T-helper 2 cell treated with Interferon-gamma antibody and Interleukin-4, amounts not matched to agents 5 μg/mL and 100 μg/mL, for 36 hours (primary cell): ENCODE data around the gene AHDC1.
"Not testable (repeated sequence)": the region's sequence is repeated elsewhere in the genome, so short reads cannot be mapped to it uniquely, and the experiment has no call there.

Experiments
- DNase-seq: peaks from one replicate; pipeline ENCODE4 v3.0.0; 2021; ENCODE audit warnings: low spot score
- H3K27ac Mint-ChIP-seq: one replicate; pipeline ENCODE4 v1.8.0; 2021; ENCODE audit warnings: mild to moderate bottlenecking, mixed read lengths
- H3K27me3 Mint-ChIP-seq: one replicate; pipeline ENCODE4 v1.8.0; 2021; ENCODE audit warnings: low read depth, mixed read lengths
- H3K36me3 Mint-ChIP-seq: one replicate; pipeline ENCODE4 v1.8.0; 2021; ENCODE audit warnings: low read depth, mixed read lengths
- H3K4me1 Mint-ChIP-seq: one replicate; pipeline ENCODE4 v1.8.0; 2021; ENCODE audit warnings: low read depth, mixed read lengths
- H3K4me3 Mint-ChIP-seq: one replicate; pipeline ENCODE4 v1.8.0; 2022; ENCODE audit warnings: mild to moderate bottlenecking, moderate library complexity, mixed read lengths
- H3K9me3 Mint-ChIP-seq: one replicate; pipeline ENCODE4 v1.8.0; 2021; ENCODE audit warnings: mixed read lengths

Gene AHDC1

GRCh38 chr1:27603681-27604578 lies at the start of gene AHDC1:
TSS of gene AHDC1 (minus strand) at chr1:27604144. CDS start at chr1:27552115, 52,029 bp downstream.
- H3K4me3 Mint-ChIP-seq: peak within 1 kb of the TSS; percentile 92
- DNase-seq: peak; percentile 89
- peaks cover 38% of the 10 kb centered on the region for H3K4me1 Mint-ChIP-seq
- no peaks in the 10 kb centered on the region for H3K36me3 Mint-ChIP-seq
- peak within 1 kb of the TSS; percentile 87 for H3K27ac Mint-ChIP-seq
- peaks cover 2% of the 10 kb centered on the region for H3K27me3 Mint-ChIP-seq
- H3K9me3 Mint-ChIP-seq: no peaks in the 10 kb centered on the region

DNA sequence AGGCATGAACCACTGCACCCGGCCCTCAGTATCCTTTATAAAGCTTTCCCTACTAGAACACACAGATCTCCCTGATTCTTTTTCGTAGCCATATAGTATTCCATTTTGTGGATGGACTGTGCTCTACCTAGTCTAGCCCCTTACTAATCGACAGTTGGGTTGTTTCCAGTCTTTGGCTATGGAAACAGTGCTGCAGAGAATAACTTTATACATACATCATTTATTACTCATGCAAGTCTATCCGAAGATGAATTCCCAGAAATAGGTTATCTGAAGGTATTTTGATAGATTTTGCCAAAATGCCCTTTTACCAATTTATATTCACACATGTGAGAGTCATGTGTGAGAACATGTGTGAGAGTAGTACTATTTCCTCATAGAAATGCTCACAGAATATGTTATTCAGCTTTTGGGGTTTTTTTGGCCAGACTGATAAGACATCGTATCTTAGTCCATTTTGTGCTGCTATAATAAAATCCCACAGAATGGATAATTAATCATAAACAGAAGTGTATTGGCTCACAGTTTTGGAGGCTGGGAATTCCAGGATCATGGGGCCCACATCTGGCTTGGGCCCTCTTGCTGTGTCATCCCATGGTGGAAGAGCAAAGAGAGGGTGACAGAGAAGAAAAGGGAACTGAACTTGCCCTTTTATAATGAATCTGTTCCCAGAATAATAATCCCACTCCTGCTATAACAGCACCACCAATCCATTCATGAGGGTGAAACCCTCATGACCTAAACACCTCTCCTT lies 48.3 kb upstream of the AHDC1 start:
- Mint-ChIP-seq H3K27ac (no peak overlapping the region), H3K27me3 (no peaks in the 10 kb centered on the region), H3K4me1 (peaks cover 25% of the 10 kb centered on the region)

GRCh38 chr1:27650539-27651175 lies 46.7 kb upstream of the AHDC1 start:
- H3K27ac Mint-ChIP-seq: peak overlapping the region; percentile 43
- H3K27me3 Mint-ChIP-seq: no peaks in the 10 kb centered on the region
- H3K36me3 Mint-ChIP-seq: no peaks in the 10 kb centered on the region
- no peaks in the 10 kb centered on the region for H3K9me3 Mint-ChIP-seq
- H3K4me1 Mint-ChIP-seq: peaks cover 22% of the 10 kb centered on the region
- H3K4me3 Mint-ChIP-seq: no peak overlapping the region
- DNase-seq: no peak

More for the DNA sequence above, 48.3 kb upstream of the AHDC1 start:
- H3K4me3 Mint-ChIP-seq: no peak overlapping the region
- no peaks in the 10 kb centered on the region for H3K9me3 Mint-ChIP-seq
- no peak for DNase-seq
- no peaks in the 10 kb centered on the region for H3K36me3 Mint-ChIP-seq

DNA sequence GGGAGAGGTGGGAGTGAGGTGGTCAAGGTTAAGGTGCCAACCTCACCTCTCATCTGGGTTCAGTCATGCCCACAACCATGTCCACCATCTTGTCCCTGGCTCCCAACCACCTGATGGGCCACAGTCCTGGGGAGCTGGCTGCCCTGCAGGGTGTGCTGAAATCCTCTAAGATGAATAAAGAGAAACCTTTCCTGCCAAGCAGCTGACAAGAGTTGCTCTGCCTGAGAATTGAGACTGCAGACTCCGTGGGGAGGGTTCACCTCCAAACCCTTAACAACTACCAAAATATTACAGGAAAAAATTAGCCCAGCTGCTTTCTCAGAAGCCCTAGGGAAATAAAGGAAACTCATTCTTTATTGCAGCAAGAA lies 46.2 kb upstream of the AHDC1 start:
- H3K9me3 Mint-ChIP-seq: no peaks in the 10 kb centered on the region
- no peak overlapping the region for H3K4me3 Mint-ChIP-seq

GRCh38 chr1:27649306-27649635 lies 45.3 kb upstream of the AHDC1 start:
- H3K9me3 Mint-ChIP-seq: no peaks in the 10 kb centered on the region
- no peaks in the 10 kb centered on the region for H3K27me3 Mint-ChIP-seq
- no peak for DNase-seq
- H3K4me1 Mint-ChIP-seq: peaks cover 22% of the 10 kb centered on the region
- H3K4me3 Mint-ChIP-seq: no peak overlapping the region
- H3K27ac Mint-ChIP-seq: no peak overlapping the region
- no peaks in the 10 kb centered on the region for H3K36me3 Mint-ChIP-seq

More for the DNA sequence above, 46.2 kb upstream of the AHDC1 start:
- no peak for DNase-seq
- Mint-ChIP-seq H3K27me3 (no peaks in the 10 kb centered on the region), H3K4me1 (peaks cover 21% of the 10 kb centered on the region), H3K36me3 (no peaks in the 10 kb centered on the region), H3K27ac (no peak overlapping the region)

DNA sequence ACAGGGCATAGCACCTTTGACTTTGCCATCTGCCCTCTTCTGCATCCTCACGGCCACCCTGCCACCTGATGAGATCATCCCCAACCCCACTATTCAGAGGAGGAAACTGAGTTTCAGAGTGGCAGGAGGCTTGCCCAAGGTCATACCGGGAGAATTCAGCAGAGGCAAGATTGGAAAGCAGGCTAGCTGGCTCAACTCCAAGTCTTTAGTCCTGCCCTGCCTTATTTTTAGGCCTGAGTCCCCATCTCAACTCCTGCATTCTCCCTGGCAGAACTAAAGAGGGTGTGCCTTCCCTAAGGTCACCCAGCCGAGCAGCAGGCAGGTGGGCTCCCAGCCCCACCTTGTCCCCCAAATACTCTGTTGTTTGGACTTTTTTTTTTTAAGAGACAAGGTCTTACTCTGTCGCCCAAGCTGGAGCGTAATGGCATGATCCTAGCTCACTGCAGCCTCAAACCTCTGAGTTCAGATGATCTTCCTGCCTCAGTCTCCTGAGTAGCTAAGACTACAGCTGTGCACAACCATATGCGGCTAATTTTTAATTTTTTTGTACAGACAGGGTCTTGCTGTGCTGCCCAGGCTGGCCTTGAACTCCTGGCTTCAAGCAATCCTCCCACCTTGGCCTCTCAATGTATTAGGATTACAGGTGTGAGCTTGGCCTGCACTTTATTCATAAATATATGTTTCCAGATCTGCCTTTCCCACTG lies 44.8 kb upstream of the AHDC1 start:
- no peaks in the 10 kb centered on the region for H3K36me3 Mint-ChIP-seq
- no peak overlapping the region for H3K4me3 Mint-ChIP-seq
- H3K4me1 Mint-ChIP-seq: peaks cover 26% of the 10 kb centered on the region
- H3K9me3 Mint-ChIP-seq: no peaks in the 10 kb centered on the region
- DNase-seq: no peak
- no peak overlapping the region for H3K27ac Mint-ChIP-seq
- H3K27me3 Mint-ChIP-seq: no peaks in the 10 kb centered on the region

- H3K9me3 Mint-ChIP-seq: no peaks in the 10 kb centered on the region
- DNase-seq: no peak
- no peak overlapping the region for H3K4me3 Mint-ChIP-seq
- peaks cover 30% of the 10 kb centered on the region for H3K4me1 Mint-ChIP-seq
- no peak overlapping the region for H3K27ac Mint-ChIP-seq
- no peaks in the 10 kb centered on the region for H3K36me3 Mint-ChIP-seq
- H3K27me3 Mint-ChIP-seq: no peaks in the 10 kb centered on the region
Observed at GRCh38 chr1:27647328-27647727, 43.4 kb upstream of the AHDC1 start.

- no peaks in the 10 kb centered on the region for H3K27me3 Mint-ChIP-seq
- no peak overlapping the region for H3K27ac Mint-ChIP-seq
Observed at GRCh38 chr1:27646676-27647075, 42.7 kb upstream of the AHDC1 start.

GRCh38 chr1:27645071-27645415 lies 41.1 kb upstream of the AHDC1 start:
- Mint-ChIP-seq H3K27me3 (no peaks in the 10 kb centered on the region), H3K27ac (no peak overlapping the region), H3K4me1 (peaks cover 20% of the 10 kb centered on the region), H3K9me3 (no peaks in the 10 kb centered on the region), H3K4me3 (no peak overlapping the region), H3K36me3 (no peaks in the 10 kb centered on the region)
- DNase-seq: no peak

More at GRCh38 chr1:27646676-27647075, 42.7 kb upstream of the AHDC1 start:
- Mint-ChIP-seq H3K9me3 (no peaks in the 10 kb centered on the region), H3K4me1 (peaks cover 30% of the 10 kb centered on the region), H3K4me3 (no peak overlapping the region), H3K36me3 (no peaks in the 10 kb centered on the region)
- no peak for DNase-seq

DNA sequence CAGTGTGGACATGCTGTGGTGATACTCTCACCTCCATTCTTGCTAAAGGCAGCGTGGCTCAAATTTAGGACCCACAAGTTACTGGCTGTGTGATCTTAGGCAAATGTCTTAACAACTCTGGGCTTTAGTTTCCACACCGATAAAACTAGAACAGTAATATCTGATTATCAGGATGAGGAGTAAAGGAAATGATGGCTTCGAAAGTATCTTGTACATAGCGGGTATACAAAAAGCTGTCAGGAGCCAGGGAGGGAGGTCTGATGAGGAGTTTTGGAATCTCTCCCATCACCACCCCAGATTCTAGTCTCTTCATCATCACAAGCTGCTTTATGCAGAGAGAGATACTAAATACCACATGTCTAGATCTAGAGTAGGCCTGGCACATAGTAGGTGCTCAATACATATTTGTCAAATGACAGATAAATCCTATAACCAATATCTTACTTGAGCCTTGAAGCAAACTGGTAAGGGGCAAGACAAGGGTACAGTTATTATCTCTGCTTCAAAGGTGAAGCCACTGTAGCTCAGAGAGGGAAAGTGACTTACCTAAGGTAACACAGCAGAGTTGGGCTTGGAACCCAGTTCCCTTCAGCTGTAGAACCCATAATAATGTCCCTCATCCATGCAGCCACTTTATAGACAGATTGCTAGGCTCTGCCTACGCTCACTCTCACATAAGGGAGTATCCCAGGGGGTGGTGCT lies 40.6 kb upstream of the AHDC1 start:
- Mint-ChIP-seq H3K36me3 (no peaks in the 10 kb centered on the region), H3K9me3 (no peaks in the 10 kb centered on the region), H3K4me3 (no peak overlapping the region), H3K27me3 (no peaks in the 10 kb centered on the region), H3K27ac (no peak overlapping the region), H3K4me1 (peaks cover 19% of the 10 kb centered on the region)
- no peak for DNase-seq

DNA sequence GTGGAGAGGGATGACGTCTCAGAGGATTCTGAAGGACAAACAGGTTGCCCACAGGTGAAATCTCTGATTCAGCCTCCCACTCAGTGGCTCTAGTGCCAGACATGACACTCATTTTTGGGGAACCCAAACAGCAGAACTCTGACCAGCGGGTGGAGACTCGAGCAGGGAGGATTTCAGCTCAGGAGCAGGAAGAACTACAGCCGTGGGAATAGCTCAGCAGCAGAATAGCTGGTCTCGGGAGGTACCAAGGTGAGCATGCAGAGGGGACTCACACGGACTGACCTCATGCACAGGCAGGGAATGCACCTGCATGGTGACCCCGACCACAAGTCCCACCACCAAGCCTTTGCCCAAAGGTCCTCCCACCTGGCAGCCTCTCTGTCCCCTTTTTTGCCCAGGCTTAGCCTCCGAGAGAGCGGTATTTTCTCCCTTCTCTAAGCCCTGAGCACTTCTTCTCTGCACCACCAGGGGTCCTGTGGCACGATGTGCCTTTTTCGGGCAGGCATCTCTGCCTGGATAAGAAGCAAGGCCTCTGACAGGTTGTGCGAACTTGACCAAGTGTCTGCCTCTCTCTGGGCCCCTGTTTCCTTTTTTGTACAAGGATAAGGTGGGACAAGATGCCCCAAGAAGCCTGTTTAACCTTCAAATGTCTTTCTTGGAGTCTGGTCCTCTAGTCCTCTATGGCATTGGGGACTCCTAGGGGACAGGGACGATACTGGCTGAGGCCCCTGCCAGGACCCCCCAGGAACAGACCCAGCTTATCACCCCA lies 39.8 kb upstream of the AHDC1 start:
- Mint-ChIP-seq H3K27me3 (no peaks in the 10 kb centered on the region), H3K4me3 (no peak overlapping the region), H3K4me1 (peaks cover 16% of the 10 kb centered on the region), H3K9me3 (no peaks in the 10 kb centered on the region), H3K27ac (peak overlapping the region; percentile 49), H3K36me3 (no peaks in the 10 kb centered on the region)
- peak; percentile 47 for DNase-seq

DNA sequence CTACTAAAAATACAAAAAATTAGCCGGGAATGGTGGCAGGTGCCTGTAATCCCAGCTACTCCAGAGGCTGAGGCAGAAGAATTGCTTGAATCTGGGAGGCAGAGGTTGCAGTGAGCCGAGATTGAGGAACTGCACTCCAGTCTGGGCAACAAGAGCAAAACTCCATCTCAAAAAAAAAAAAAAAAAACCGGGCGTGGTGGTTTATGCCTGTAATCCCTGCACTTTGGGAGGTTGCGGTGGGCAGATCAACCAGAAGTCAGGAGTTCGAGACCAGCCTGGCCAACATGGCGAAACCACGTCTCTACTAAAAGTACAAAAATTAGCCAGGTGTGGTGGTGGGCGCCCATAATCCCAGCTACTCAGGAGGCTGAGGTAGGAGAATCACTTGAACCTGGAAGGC lies 36.6 kb upstream of the AHDC1 start:
- not testable (repeated sequence) for H3K9me3 Mint-ChIP-seq, H3K4me3 Mint-ChIP-seq, DNase-seq, H3K27me3 Mint-ChIP-seq, H3K36me3 Mint-ChIP-seq, H3K27ac Mint-ChIP-seq
- peaks cover 20% of the 10 kb centered on the region for H3K4me1 Mint-ChIP-seq

GRCh38 chr1:27638805-27639204 lies 34.9 kb upstream of the AHDC1 start:
- H3K27me3 Mint-ChIP-seq: no peaks in the 10 kb centered on the region
- DNase-seq: no peak
- H3K27ac Mint-ChIP-seq: no peak overlapping the region
- peaks cover 22% of the 10 kb centered on the region for H3K4me1 Mint-ChIP-seq
- no peak overlapping the region for H3K4me3 Mint-ChIP-seq
- H3K9me3 Mint-ChIP-seq: no peaks in the 10 kb centered on the region
- H3K36me3 Mint-ChIP-seq: no peaks in the 10 kb centered on the region
